HG02870 (cell line): ENCODE data around the gene ZNF81.
"Not testable (repeated sequence)": the region's sequence is repeated elsewhere in the genome, so short reads cannot be mapped to it uniquely, and the experiment has no call there.

Source experiments
- ATAC-seq: cut with Tn5 transposase; IDR thresholded peaks from one replicate; pipeline ENCODE4 v1.9.1; 2021; ENCODE audit warnings: mild to moderate bottlenecking, moderate library complexity; ENCODE audit not compliant: unreplicated experiment

Gene ZNF81

GRCh38 chrX:47843363-47843762 is 6.7 kb downstream of the ZNF81 start:
- no peak for ATAC-seq

- ATAC-seq: no peak
Measured at GRCh38 chrX:47844117-47844516, 7.4 kb downstream of the ZNF81 start.

- ATAC-seq: no peak
Measured at GRCh38 chrX:47846040-47846439, 9.3 kb downstream of the ZNF81 start.

GRCh38 chrX:47849778-47850177 is 13.1 kb downstream of the ZNF81 start:
- no peak for ATAC-seq

GRCh38 chrX:47850389-47850788 is 13.7 kb downstream of the ZNF81 start:
- not testable (repeated sequence) for ATAC-seq

GRCh38 chrX:47850901-47851300 is 14.2 kb downstream of the ZNF81 start:
- ATAC-seq: no peak

GRCh38 chrX:47854474-47854873 is 17.8 kb downstream of the ZNF81 start:
- no peak for ATAC-seq

- no peak for ATAC-seq
Measured at GRCh38 chrX:47859686-47860085, 23.0 kb downstream of the ZNF81 start.

- no peak for ATAC-seq
Measured at GRCh38 chrX:47862680-47863079, 26.0 kb downstream of the ZNF81 start.

GRCh38 chrX:47863187-47863586 is 26.5 kb downstream of the ZNF81 start:
- ATAC-seq: no peak

- ATAC-seq: no peak
Measured at GRCh38 chrX:47864300-47864699, 27.6 kb downstream of the ZNF81 start.

- ATAC-seq: no peak
Measured at GRCh38 chrX:47864785-47865184, 28.1 kb downstream of the ZNF81 start.

GRCh38 chrX:47873123-47873522 is 36.4 kb downstream of the ZNF81 start:
- ATAC-seq: no peak

- ATAC-seq: no peak
Measured at GRCh38 chrX:47877327-47877726, 40.6 kb downstream of the ZNF81 start.

- ATAC-seq: no peak
Measured at GRCh38 chrX:47878198-47878597, 41.5 kb downstream of the ZNF81 start.

- ATAC-seq: no peak
Measured at GRCh38 chrX:47879463-47879862, 42.8 kb downstream of the ZNF81 start.

- no peak for ATAC-seq
Measured at GRCh38 chrX:47880927-47881326, 44.2 kb downstream of the ZNF81 start.

- ATAC-seq: no peak
Measured at GRCh38 chrX:47885501-47885900, 48.8 kb downstream of the ZNF81 start.

- ATAC-seq: no peak
Measured at GRCh38 chrX:47898024-47898423, 61.3 kb downstream of the ZNF81 start.

- ATAC-seq: no peak
Measured at GRCh38 chrX:47900833-47901232, 64.1 kb downstream of the ZNF81 start.

- ATAC-seq: no peak
Measured at GRCh38 chrX:47902161-47902560, 65.5 kb downstream of the ZNF81 start.

- no peak for ATAC-seq
Measured at GRCh38 chrX:47915886-47916493, 79.3 kb downstream of the ZNF81 start.

GRCh38 chrX:47918274-47918673 is 81.6 kb downstream of the ZNF81 start:
- ATAC-seq: no peak
